ENCODE measurements around the gene SBNO2. TPM values are rescaled to one million over a fixed set of nuclear protein-coding genes. Genes with fewer than 3 reads are reported as not detected.
A peak's percentile ranks its signal among the peaks of the same experiment; 100 is the strongest.
"Not testable (repeated sequence)": the region's sequence is repeated elsewhere in the genome, so short reads cannot be mapped to it uniquely, and the experiment has no call there.

Gene SBNO2
- total RNA-seq, 1 donor from 2014 or later = 4.1 TPM

- DNase-seq (ENCODE audit: low spot score in 2 of 2) = no peak
- FAIRE-seq = no peak
Observed at GRCh38 chr19:1211494-1212234, 37.6 kb upstream of the SBNO2 start.

DNA sequence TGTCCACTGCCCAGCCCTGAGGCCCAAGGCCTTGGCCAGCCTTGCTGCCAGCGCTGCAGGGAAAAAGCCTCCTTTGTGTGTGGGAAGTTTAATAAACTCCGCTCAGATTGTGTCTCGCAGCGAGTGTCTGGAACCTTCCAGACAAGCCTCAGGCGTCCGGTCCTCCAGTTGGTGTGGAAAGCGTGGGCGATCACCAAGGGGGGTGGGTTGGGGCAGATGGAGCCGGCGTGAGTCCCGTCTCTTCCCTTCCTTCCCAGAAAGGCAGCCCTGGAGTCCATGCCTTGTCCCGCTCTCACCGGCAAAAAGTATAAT is 36.1 kb upstream of the SBNO2 start:
- FAIRE-seq = no peak
- DNase-seq (ENCODE audit: low spot score in 2 of 2) = no peak

- not testable (repeated sequence) for FAIRE-seq
Observed at GRCh38 chr19:1208830-1209229, 34.8 kb upstream of the SBNO2 start.

DNA sequence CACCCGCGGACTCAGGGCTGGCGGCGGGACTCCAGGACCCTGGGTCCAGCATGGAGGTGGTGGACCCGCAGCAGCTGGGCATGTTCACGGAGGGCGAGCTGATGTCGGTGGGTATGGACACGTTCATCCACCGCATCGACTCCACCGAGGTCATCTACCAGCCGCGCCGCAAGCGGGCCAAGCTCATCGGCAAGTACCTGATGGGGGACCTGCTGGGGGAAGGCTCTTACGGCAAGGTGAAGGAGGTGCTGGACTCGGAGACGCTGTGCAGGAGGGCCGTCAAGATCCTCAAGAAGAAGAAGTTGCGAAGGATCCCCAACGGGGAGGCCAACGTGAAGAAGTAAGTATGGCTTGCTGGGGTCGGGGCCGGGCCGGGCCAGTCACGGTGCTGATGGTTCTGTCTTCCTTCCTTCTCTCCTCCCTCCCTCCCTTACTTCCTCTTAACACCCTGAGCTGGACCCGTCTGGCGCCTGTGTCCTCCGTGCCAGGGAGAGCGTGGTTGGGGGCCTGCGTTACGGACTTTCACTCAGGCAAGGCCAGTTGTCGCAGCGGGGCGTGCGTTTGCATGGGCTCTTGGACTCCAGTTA is 32.9 kb upstream of the SBNO2 start:
- FAIRE-seq (no peak), DNase-seq (ENCODE audit: low spot score in 2 of 2) (no peak)

More at GRCh38 chr19:1208830-1209229, 34.8 kb upstream of the SBNO2 start:
- not testable (repeated sequence) for DNase-seq (ENCODE audit: low spot score in 2 of 2)

DNA sequence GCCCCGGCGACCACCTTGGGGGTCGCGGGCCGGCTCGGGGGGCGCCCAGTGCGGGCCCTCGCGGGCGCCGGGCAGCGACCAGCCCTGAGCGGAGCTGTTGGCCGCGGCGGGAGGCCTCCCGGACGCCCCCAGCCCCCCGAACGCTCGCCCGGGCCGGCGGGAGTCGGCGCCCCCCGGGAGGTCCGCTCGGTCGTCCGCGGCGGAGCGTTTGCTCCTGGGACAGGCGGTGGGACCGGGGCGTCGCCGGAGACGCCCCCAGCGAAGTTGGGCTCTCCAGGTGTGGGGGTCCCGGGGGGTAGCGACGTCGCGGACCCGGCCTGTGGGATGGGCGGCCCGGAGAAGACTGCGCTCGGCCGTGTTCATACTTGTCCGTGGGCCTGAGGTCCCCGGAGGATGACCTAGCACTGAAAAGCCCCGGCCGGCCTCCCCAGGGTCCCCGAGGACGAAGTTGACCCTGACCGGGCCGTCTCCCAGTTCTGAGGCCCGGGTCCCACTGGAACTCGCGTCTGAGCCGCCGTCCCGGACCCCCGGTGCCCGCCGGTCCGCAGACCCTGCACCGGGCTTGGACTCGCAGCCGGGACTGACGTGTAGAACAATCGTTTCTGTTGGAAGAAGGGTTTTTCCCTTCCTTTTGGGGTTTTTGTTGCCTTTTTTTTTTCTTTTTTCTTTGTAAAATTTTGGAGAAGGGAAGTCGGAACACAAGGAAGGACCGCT is 32.2 kb upstream of the SBNO2 start:
- FAIRE-seq = no peak
- DNase-seq (ENCODE audit: low spot score in 2 of 2) = no peak

- FAIRE-seq (no peak), DNase-seq (ENCODE audit: low spot score in 2 of 2) (peak; percentile 99)
Observed at GRCh38 chr19:1205114-1206099, 31.3 kb upstream of the SBNO2 start, which contains the start of gene STK11. Gene STK11 (plus strand): TSS chr19:1205778. CDS start chr19:1206914, 1,136 bp downstream.

- DNase-seq (ENCODE audit: low spot score in 2 of 2); FAIRE-seq: not testable (repeated sequence)
Observed at GRCh38 chr19:1200614-1201013, 26.5 kb upstream of the SBNO2 start.

DNA sequence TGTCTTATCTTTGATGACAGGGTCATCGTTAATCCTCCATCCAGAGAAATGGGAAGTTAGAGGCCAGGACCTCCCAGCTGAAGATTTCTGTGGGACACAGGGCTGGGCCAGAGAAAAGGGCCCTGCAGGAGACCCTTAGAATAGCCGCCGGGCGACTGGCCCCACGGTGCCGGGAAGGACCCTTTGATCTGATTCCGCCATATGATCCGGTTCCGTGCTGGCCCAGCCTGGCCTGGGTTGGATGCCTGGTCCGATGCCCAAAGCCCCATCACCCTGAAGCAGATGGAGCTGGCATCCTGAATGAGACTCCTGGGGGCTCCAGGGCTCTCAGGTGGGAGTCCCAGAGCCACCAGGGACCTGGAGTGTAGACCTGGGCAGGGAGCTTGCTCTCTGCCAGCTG is 25.5 kb upstream of the SBNO2 start:
- FAIRE-seq = no peak

GRCh38 chr19:1189419-1189818 is 15.4 kb upstream of the SBNO2 start:
- no peak for FAIRE-seq
- DNase-seq (ENCODE audit: low spot score in 2 of 2) = no peak

More for the DNA sequence above, 25.5 kb upstream of the SBNO2 start:
- DNase-seq (ENCODE audit: low spot score in 2 of 2) = no peak

- no peak for DNase-seq (ENCODE audit: low spot score in 2 of 2)
- no peak for FAIRE-seq
Observed at GRCh38 chr19:1183543-1184172, 9.6 kb upstream of the SBNO2 start.

GRCh38 chr19:1182727-1183126 is 8.7 kb upstream of the SBNO2 start:
- no peak for DNase-seq (ENCODE audit: low spot score in 2 of 2)
- FAIRE-seq = no peak

DNA sequence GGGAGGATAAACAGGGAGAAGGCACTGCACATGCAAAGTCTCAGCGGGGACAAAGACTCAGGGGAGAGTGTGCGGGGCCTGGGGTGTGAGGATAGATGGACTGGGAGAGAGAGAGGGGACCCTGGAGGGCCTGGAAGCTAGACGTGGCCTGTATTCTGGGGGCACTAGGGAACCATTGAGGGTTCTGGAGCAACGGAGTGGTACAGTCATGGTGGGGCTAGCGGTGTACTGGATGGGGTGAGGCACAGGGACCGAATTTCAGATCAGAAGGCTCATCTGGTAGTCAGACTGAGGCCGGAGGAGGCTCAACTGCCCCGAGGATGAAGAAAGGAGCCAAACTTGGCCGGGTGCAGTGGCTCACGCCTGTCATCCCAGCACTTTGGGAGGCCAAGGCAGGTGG is 8.0 kb upstream of the SBNO2 start:
- FAIRE-seq (no peak), DNase-seq (ENCODE audit: low spot score in 2 of 2) (no peak)

GRCh38 chr19:1181606-1182005 is 7.5 kb upstream of the SBNO2 start:
- no peak for FAIRE-seq

GRCh38 chr19:1177322-1178114 is 3.5 kb upstream of the SBNO2 start:
- FAIRE-seq (no peak), DNase-seq (ENCODE audit: low spot score in 2 of 2) (no peak)

More at GRCh38 chr19:1181606-1182005, 7.5 kb upstream of the SBNO2 start:
- DNase-seq (ENCODE audit: low spot score in 2 of 2) = no peak

- no peak for FAIRE-seq
- DNase-seq (ENCODE audit: low spot score in 2 of 2) = peak in 1 of 2 donors; percentile 51
Observed at GRCh38 chr19:1173159-1173844, 766 bp downstream of the SBNO2 start.

DNA sequence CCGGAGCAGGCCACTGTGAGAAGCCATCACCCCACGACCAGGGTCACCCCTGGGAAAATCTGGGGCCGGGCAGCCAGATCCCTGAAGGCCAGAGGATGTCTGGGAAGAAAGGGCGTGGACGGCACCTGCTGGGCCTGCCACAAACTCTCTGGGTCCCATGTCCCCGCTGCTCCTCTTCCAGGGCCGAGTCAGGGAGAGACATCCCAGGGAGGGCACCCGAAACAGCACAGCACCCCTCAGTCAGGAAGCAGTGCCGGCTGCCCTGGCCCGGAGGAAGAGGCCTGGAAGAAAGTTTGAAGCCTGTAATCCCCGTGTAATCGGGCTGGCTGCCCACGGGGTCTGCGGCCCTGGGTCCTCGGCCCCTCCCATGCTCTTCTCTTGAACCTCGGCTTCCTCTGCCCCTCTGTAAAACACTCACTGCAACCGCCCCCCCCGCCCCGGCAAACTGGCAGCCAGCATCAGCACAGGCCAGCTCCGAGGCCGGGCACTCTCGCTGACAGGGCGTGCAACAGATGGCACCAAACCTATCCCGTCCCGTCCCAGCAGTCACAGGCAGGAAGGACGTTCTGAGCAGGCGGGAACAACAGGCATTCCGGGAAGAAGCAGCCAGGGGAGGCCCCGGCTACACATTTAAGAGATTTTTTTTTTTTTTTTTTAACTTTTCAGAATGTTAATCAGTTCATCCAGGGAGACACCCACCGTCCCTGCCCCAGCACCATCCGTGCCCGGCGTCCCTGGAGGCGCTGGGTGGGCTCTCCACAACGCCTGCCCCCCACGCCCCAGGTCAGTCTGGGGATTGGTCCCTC is 1.5 kb downstream of the SBNO2 start:
- FAIRE-seq = no peak
- peak; percentile 73 to 74 for DNase-seq (ENCODE audit: low spot score in 2 of 2)

GRCh38 chr19:1171755-1172352 is 2.2 kb downstream of the SBNO2 start:
- FAIRE-seq (no peak), DNase-seq (ENCODE audit: low spot score in 2 of 2) (no peak)

All from frontal cortex (tissue), 4 donors.